Stimulated activated CD4-positive, alpha-beta T cell treated with anti-CD3 and anti-CD28 coated beads, Interleukin-15, amount 100 ng/mL, for 24 hours (primary cell): ENCODE measurements around the gene HABP4.
"Not testable (repeated sequence)": the region's sequence is repeated elsewhere in the genome, so short reads cannot be mapped to it uniquely, and the experiment has no call there.

Experiments used
- DNase-seq: peaks from one replicate; pipeline ENCODE4 v3.0.0-alpha.2; 2020

Gene HABP4

GRCh38 chr9:96500696-96501632 is 51.0 kb downstream of the HABP4 start:
- DNase-seq: no peak

- DNase-seq: no peak
Observed at GRCh38 chr9:96501633-96502538, 51.9 kb downstream of the HABP4 start.

GRCh38 chr9:96502539-96503373 is 52.8 kb downstream of the HABP4 start:
- no peak for DNase-seq

GRCh38 chr9:96503374-96503748 is 53.4 kb downstream of the HABP4 start:
- not testable (repeated sequence) for DNase-seq

GRCh38 chr9:96503918-96504317 is 53.9 kb downstream of the HABP4 start:
- no peak for DNase-seq

- DNase-seq: no peak
Observed at GRCh38 chr9:96505316-96505991, 55.5 kb downstream of the HABP4 start.

GRCh38 chr9:96508227-96508940 is 58.4 kb downstream of the HABP4 start:
- no peak for DNase-seq

GRCh38 chr9:96509026-96509425 is 59.1 kb downstream of the HABP4 start:
- DNase-seq: no peak

GRCh38 chr9:96509848-96510247 is 59.9 kb downstream of the HABP4 start:
- no peak for DNase-seq

- DNase-seq: no peak
Observed at GRCh38 chr9:96510258-96510657, 60.3 kb downstream of the HABP4 start.

- no peak for DNase-seq
Observed at GRCh38 chr9:96512240-96512639, 62.3 kb downstream of the HABP4 start.

- DNase-seq: no peak
Observed at GRCh38 chr9:96513622-96514021, 63.7 kb downstream of the HABP4 start.

- DNase-seq: no peak
Observed at GRCh38 chr9:96514108-96514799, 64.3 kb downstream of the HABP4 start.

- no peak for DNase-seq
Observed at GRCh38 chr9:96514800-96515158, 64.8 kb downstream of the HABP4 start.

DNA sequence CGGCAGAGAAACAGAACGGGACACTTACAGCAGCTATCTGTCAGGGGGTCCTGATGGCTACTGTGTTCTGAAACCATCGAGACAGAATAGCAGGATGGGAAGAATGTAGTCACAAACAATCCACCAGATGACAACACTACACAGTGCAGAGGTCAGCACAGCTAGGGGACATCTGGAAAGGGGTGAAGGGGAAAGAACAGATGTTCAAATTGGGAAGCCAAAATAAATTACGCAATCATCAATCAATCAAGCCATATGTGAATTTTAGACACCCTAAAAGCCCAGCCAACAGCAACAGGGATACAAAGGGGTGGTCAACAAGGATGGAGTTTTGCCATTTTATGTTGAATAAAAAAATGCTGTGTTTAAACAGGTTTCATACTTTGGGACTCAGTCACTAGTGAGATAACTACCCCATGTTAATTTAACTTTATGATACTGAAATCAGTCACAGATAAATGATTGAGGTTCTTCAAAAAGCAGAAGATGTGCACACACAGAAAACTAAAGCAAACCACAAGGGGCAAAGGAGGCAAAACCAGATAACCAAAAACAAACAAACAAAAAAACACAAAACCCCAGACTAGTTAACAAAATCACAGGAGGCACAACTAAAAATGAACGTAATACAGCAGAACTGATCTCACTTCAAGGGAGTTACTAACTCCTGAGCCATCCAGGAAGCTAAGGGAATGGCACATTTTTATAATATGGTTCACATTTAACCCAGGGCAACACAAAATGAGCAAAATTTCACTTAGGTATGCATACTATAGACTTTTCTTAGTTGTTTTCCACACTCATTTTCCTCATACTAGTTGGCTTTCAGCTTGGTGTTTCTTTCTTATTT is 65.9 kb downstream of the HABP4 start:
- no peak for DNase-seq

DNA sequence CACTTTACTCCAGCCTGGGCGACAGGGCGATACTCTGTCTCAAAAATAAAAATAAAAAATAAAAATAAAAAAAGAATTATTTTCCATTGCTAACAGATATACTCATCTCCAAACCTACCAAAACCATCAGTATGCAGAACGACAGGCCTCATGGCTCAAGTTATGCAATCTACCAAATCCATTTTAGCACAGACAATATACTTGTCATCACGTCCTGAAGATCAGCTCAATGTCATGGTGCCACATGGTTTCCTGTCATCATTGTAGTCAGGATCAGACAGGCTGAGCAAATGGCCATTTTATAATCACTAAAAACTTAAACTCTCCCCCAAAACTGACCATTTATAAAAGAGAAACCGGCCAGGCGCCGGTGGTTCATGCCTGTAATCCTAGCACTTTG is 69.1 kb downstream of the HABP4 start:
- DNase-seq: no peak

- no peak for DNase-seq
Observed at GRCh38 chr9:96519787-96520186, 69.8 kb downstream of the HABP4 start.

DNA sequence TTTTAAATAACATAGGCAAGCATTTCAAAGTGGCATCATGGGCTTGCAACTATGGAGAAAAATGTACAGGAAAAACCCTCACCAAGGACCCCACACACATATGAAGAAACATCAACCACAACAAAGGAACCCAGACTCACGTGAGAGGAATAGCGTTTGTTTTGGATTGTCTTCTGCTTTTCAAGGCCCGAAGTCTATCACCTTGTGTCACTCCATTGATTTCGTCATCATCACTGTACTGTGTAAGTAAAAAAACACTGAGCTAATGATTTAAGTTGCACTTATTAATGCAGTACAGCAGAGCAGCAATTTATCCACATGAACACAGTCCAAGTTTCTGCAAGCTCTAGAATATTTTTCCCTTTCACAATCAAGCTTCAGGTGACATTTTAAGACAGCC is 72.4 kb downstream of the HABP4 start:
- no peak for DNase-seq

DNA sequence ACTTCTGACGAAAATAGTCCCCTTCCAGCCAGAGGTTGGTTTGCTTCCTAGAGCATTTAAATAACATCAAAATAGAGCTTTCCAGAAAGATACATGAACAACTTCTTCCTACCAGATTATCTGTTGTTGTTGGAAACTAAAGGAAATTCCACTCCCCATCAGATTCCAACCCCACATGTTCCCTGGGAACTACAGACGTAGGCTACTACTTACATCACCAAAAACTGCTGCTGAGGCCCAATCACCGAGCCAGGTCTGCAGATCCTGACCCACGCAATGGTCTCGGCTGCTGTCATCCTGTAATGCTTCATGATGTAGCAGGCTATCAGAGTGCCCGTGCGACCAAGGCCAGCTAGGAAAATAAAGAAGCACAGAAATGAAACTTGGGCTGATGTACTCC is 73.4 kb downstream of the HABP4 start:
- no peak for DNase-seq

DNA sequence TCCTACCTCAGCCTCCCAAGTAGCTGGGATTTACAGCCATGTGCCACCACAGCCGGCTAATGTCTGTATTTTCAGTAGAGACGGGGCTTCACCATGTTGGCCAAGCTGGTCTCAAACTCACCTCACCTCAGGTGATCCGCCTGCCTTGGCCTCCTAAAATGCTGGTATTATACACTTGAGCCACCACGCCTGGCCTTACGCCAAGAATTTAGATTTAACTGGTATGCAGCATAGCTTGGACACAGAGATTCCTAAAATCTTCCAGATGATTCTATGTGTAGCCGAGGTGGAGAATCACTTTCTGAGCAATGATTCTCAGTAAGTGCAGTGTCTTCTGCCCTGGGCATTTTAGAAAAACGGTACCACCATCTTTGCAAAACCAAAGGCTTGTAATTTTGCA is 74.1 kb downstream of the HABP4 start:
- no peak for DNase-seq
